ENCODE data around the gene MON1A.
A peak's percentile ranks its signal among the peaks of the same experiment; 100 is the strongest.
"Not testable (repeated sequence)": the region's sequence is repeated elsewhere in the genome, so short reads cannot be mapped to it uniquely, and the experiment has no call there.

The MON1A gene

GRCh38 chr3:49930922-49931321, 1.3 kb upstream of the MON1A start:
- DNase-seq (ENCODE audit: low read depth): no peak
- TF ChIP-seq CTCF (conservative IDR thresholded peaks at IDR 0.05; ENCODE audit: low read depth, low read length): no peak
- no peak overlapping the region for H3K4me3 ChIP-seq (ENCODE audit: low read length)

GRCh38 chr3:49930168-49930690, 618 bp upstream of the MON1A start:
- no peak for DNase-seq (ENCODE audit: low read depth)
- H3K4me3 ChIP-seq (ENCODE audit: low read length): peak overlapping the region; percentile 85
- TF ChIP-seq CTCF (conservative IDR thresholded peaks at IDR 0.05; ENCODE audit: low read depth, low read length): no peak

- H3K4me3 ChIP-seq (ENCODE audit: low read length): no peak overlapping the region
- DNase-seq (ENCODE audit: low read depth): no peak
- TF ChIP-seq CTCF (conservative IDR thresholded peaks at IDR 0.05; ENCODE audit: low read depth, low read length): no peak
Observed at GRCh38 chr3:49928481-49929017, 1.1 kb downstream of the MON1A start.

- TF ChIP-seq CTCF (conservative IDR thresholded peaks at IDR 0.05; ENCODE audit: low read depth, low read length): no peak
- H3K4me3 ChIP-seq (ENCODE audit: low read length): no peak overlapping the region
- DNase-seq (ENCODE audit: low read depth): no peak
Observed at GRCh38 chr3:49927798-49928197, 1.8 kb downstream of the MON1A start.

- DNase-seq (ENCODE audit: low read depth): no peak
- TF ChIP-seq CTCF (conservative IDR thresholded peaks at IDR 0.05; ENCODE audit: low read depth, low read length): no peak
Observed at GRCh38 chr3:49926117-49926728, 3.4 kb downstream of the MON1A start.

GRCh38 chr3:49925485-49925884, 4.1 kb downstream of the MON1A start:
- H3K4me3 ChIP-seq (ENCODE audit: low read length): no peak overlapping the region
- DNase-seq (ENCODE audit: low read depth): no peak
- TF ChIP-seq CTCF (conservative IDR thresholded peaks at IDR 0.05; ENCODE audit: low read depth, low read length): no peak

More at GRCh38 chr3:49926117-49926728, 3.4 kb downstream of the MON1A start:
- H3K4me3 ChIP-seq (ENCODE audit: low read length): no peak overlapping the region

GRCh38 chr3:49924683-49925082, 4.9 kb downstream of the MON1A start:
- no peak for DNase-seq (ENCODE audit: low read depth)
- TF ChIP-seq CTCF (conservative IDR thresholded peaks at IDR 0.05; ENCODE audit: low read depth, low read length): no peak
- no peak overlapping the region for H3K4me3 ChIP-seq (ENCODE audit: low read length)

GRCh38 chr3:49917806-49918590, 11.6 kb downstream of the MON1A start:
- not testable (repeated sequence) for H3K4me3 ChIP-seq (ENCODE audit: low read length)

More at GRCh38 chr3:49917806-49918590, 11.6 kb downstream of the MON1A start:
- not testable (repeated sequence) for DNase-seq (ENCODE audit: low read depth)

All from retinal pigment epithelial cell (primary cell).